C4-2B (cell line): ENCODE data around the gene TIGD6.

Source experiments
- H3K27ac ChIP-seq: fragments of 450-650 bp; 2 replicates; pipeline ENCODE4 v1.5.1; 2017
- ZFX ChIP-seq: fragments of 450-650 bp; IDR thresholded peaks from 2 replicates; pipeline ENCODE4 v1.6.1; 2017
- TF ChIP-seq, protein P1 (sequence below): fragments of 450-650 bp; conservative IDR thresholded peaks from 2 replicates; pipeline ENCODE4 v1.5.1; 2017; ENCODE audit warnings: mild to moderate bottlenecking

Gene TIGD6

DNA sequence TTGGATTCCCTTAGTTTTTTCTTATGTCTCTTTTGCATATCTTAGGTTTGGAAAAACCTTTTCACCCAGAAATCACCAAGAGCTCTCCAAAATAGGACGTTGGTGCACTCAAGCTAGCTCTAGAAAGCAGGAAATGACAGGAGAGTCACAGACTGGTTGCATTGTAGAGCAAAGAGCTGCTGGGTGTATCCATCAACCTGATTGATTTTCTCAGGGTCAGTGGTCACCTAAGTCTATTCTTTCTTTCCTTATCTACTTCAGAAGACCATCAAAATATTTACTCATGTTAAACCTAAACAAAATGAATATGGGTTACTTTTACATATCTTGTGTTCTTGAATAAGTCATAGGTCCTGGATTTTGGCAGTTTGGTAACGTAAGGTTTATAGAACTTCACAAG lies 25.0 kb downstream of the TIGD6 start:
- TF ChIP-seq, protein P1, sequence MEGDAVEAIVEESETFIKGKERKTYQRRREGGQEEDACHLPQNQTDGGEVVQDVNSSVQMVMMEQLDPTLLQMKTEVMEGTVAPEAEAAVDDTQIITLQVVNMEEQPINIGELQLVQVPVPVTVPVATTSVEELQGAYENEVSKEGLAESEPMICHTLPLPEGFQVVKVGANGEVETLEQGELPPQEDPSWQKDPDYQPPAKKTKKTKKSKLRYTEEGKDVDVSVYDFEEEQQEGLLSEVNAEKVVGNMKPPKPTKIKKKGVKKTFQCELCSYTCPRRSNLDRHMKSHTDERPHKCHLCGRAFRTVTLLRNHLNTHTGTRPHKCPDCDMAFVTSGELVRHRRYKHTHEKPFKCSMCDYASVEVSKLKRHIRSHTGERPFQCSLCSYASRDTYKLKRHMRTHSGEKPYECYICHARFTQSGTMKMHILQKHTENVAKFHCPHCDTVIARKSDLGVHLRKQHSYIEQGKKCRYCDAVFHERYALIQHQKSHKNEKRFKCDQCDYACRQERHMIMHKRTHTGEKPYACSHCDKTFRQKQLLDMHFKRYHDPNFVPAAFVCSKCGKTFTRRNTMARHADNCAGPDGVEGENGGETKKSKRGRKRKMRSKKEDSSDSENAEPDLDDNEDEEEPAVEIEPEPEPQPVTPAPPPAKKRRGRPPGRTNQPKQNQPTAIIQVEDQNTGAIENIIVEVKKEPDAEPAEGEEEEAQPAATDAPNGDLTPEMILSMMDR = no peak
- no peak for TF ChIP-seq ZFX
- no peak overlapping the region for H3K27ac ChIP-seq

DNA sequence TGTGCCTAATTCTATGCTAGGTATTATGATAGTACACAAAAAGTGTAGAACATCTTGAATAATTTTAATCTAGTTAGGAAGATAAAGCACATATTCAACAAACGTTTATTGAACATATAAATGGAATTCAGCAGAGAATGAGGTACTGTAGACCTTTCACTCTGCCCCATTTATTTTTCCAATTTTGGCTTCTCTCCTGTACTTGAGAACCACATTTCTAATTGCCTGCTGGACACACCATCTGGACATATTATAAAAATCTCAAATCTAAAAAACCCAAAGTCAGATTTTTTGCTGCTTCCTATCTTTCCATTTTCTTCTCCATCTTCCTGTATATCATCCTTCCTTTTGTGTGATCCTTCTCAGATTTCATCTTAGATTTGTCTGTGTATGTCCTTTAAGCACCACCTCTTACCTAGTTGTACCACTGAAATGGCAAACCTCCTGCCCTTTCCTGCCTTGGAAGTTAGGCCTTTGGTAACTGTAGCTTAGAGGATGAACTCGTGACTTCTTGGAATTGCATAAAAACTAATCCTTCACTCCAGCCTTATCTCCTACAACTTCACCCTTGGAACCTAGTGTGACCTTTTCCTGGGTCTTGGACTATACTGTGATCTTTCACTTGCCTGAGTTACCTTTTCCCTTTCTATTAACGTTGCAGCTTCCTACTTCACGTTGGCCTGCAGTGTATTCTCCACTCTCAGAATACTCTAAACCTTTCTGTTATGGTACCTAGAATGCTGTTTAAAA lies 31.1 kb downstream of the TIGD6 start:
- no peak for TF ChIP-seq ZFX
- TF ChIP-seq, protein P1 = no peak
- no peak overlapping the region for H3K27ac ChIP-seq

DNA sequence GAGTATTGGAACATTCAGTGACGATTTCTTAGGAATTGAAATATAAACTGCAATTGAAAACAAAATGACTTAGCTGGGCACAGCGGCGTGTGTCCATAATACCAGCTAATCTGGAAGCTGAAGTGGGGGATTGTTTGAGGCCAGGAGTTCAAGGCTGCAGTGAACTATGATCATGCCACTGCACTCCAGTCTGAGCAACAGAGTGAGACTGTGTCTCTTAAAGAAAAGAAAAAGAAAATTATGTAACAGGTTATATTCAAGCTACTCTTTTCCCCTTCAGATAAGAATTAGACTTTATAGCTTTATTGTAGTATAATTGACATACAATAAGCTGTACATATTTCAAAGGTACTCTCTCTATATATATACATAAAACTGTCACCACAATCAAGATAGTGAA lies 33.5 kb downstream of the TIGD6 start:
- TF ChIP-seq, protein P1 = no peak
- no peak for TF ChIP-seq ZFX
- H3K27ac ChIP-seq = no peak overlapping the region

DNA sequence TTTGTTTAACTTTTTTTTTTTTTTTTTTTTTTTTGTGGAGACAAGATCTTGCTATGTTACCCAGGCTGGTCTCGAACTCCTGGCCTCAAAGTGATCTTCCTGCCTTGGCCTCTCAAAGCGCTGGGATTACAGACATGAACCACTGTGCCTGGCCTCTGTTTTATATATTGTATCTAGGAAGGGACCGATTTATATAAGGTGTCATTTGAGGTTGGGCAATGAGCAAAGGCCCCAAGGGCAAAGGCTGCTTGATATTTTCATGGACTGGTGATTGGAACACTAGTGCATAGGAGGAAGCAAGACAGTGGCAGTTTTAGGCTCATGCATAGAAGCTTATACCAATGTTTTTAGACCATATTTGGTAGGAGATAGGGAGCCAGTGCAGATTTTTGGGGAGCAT lies 36.7 kb downstream of the TIGD6 start:
- TF ChIP-seq, protein P1 = no peak
- no peak for TF ChIP-seq ZFX
- H3K27ac ChIP-seq = no peak overlapping the region

DNA sequence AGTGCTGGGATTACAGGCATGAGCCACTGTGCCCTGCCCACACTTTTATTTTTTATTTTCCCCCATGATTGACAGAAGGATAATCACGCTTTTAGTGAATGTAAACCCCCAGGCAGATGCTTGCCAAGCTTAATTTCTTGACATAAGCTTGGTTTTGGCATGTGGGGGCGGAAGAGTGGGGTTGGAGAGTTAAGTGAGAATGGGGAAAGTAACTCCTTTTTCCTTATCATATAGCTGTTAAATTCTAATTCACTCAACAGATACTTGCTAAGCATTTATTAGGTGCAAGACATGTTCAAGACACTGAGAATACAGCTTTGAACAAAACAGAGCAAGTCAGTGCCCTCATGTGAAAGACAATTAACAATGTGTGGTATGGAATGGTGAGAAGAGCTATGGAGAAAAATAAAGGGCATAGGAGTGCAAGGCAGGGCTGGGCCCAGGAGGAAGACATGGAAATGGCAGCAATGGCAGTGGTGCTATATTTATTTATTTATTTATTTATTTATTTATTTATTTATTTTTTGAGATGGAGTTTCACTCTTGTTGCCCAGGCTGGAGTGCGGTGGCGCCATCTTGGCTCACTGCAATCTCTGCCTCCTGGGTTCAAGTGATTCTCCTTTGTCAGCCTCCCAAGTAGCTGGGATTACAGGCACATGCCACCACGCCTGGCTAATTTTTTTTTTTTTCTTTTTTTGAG lies 37.7 kb downstream of the TIGD6 start:
- TF ChIP-seq ZFX = no peak
- TF ChIP-seq, protein P1 = no peak; the same call in 1 of the 2 replicates
- H3K27ac ChIP-seq = no peak overlapping the region

DNA sequence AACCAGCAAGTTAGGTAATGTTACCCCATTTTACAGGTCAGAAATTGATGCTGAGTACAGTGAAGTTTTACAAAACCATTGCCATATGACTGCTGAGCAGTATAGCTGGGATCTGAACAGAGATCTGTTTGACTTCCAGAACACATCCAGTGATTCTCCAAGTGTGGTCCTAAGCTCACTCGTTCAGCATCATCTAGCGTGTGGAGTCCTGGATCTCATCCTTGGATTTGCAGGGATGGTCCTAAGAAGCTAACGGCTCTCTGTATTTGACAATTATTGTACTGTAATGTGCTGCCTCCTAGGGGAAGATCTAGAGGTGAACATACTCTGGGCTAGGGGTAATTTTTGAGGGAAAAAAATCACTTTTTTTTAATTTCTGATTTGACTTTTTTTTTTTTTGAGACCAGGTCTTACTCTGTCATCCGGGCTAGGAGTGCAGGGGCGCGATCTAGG lies 38.5 kb downstream of the TIGD6 start:
- no peak overlapping the region for H3K27ac ChIP-seq
- TF ChIP-seq ZFX = no peak
- TF ChIP-seq, protein P1 = peak; percentile 73

DNA sequence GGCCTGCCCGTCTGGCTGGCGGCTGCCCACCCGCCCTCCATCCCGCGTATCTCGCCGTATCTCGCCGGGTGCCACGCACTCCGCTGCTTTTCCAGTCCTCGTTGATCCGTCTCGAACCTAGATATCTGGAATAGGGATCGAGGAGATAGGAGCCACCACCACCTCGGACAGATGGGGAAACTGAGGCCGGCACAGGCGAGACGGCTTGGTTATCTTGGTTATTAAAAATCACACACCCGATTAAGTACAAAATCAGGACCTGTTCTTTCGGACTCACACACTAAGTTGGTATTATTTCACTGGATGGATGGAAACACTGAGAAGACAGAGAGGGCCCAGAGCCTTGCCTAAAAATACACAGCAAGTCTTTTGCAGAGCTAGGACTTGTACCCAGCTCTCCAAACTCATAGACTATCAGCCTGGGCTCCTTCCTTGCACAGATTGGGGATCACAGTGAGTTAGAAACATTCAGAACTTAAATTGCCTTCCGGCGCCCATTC lies 39.2 kb downstream of the TIGD6 start:
- no peak for TF ChIP-seq ZFX
- TF ChIP-seq, protein P1 = no peak
- H3K27ac ChIP-seq = peak overlapping the region; percentile 64
